Measurements from ENCODE around the gene TTLL5.

DNA sequence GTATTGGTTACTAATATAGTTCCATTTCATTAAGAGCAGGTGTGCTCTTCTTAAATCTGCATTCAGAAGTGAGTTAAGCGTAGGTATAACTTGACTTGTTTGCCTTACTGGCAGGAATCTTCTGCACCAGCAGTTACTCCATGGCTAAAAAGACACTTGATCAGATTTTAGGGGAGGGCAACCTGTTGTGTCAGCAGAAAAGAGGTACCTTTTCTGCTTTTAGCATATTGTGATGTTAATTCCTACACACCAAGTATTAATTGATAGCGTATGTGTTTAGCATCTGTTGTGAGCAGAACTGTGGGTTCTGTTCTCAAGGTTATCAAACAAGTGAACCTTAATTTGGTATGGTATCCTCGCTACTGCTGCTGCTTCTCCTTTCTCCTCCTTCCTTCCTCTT lies 38.3 kb downstream of the TTLL5 start:
- TF ChIP-seq, protein P1, sequence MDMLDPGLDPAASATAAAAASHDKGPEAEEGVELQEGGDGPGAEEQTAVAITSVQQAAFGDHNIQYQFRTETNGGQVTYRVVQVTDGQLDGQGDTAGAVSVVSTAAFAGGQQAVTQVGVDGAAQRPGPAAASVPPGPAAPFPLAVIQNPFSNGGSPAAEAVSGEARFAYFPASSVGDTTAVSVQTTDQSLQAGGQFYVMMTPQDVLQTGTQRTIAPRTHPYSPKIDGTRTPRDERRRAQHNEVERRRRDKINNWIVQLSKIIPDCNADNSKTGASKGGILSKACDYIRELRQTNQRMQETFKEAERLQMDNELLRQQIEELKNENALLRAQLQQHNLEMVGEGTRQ (IDR thresholded peaks at IDR 0.05; ENCODE audit: low read depth, low read length) = no peak
- TF ChIP-seq, protein P1 (CRISPR knock-in tag; IDR thresholded peaks at IDR 0.05; ENCODE audit: borderline replicate concordance) = no peak
- TF ChIP-seq, protein P2, sequence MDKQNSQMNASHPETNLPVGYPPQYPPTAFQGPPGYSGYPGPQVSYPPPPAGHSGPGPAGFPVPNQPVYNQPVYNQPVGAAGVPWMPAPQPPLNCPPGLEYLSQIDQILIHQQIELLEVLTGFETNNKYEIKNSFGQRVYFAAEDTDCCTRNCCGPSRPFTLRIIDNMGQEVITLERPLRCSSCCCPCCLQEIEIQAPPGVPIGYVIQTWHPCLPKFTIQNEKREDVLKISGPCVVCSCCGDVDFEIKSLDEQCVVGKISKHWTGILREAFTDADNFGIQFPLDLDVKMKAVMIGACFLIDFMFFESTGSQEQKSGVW (CRISPR knock-in tag; IDR thresholded peaks at IDR 0.05; ENCODE audit: borderline replicate concordance) = no peak
- TF ChIP-seq, protein P3, sequence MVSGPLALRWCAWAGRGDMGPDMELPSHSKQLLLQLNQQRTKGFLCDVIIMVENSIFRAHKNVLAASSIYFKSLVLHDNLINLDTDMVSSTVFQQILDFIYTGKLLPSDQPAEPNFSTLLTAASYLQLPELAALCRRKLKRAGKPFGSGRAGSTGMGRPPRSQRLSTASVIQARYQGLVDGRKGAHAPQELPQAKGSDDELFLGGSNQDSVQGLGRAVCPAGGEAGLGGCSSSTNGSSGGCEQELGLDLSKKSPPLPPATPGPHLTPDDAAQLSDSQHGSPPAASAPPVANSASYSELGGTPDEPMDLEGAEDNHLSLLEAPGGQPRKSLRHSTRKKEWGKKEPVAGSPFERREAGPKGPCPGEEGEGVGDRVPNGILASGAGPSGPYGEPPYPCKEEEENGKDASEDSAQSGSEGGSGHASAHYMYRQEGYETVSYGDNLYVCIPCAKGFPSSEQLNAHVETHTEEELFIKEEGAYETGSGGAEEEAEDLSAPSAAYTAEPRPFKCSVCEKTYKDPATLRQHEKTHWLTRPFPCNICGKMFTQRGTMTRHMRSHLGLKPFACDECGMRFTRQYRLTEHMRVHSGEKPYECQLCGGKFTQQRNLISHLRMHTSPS (CRISPR knock-in tag; IDR thresholded peaks at IDR 0.05; ENCODE audit: low read depth) = no peak
- TF ChIP-seq EP300 (IDR thresholded peaks at IDR 0.05; ENCODE audit: low read depth in 2 of 2, low read length in 2 of 2) (no peak), EP300 (CRISPR knock-in tag; IDR thresholded peaks at IDR 0.05; ENCODE audit: borderline replicate concordance) (no peak), ZNF879 (CRISPR knock-in tag; IDR thresholded peaks at IDR 0.05) (no peak), ATF7 (IDR thresholded peaks at IDR 0.05) (no peak), ATF7 (CRISPR knock-in tag; IDR thresholded peaks at IDR 0.05) (no peak), NCOR1 (IDR thresholded peaks at IDR 0.05; ENCODE audit: borderline replicate concordance, low read length) (no peak), ZNF468 (CRISPR knock-in tag; IDR thresholded peaks at IDR 0.05) (no peak), KAT8 (CRISPR knock-in tag; IDR thresholded peaks at IDR 0.05) (no peak), YY1 (IDR thresholded peaks at IDR 0.05; ENCODE audit: insufficient read depth, insufficient replicate concordance, low read depth, low read length) (no peak)
